Measurements from ENCODE around the gene RNF151. TPM values are rescaled to one million over a fixed set of nuclear protein-coding genes. Genes with fewer than 3 reads are reported as not detected.
A peak's percentile ranks its signal among the peaks of the same experiment; 100 is the strongest.

Gene RNF151
- polyA plus RNA-seq, 1 donor from 2014 or later = not detected

GRCh38 chr16:1982013-1982433 is 15.4 kb downstream of the RNF151 start:
- Histone ChIP-seq H3K9me3 (ENCODE audit: low read length) (no peaks in the 10 kb centered on the region), H3K4me2 (ENCODE audit: low read length) (no peak overlapping the region), H3K27me3 (ENCODE audit: insufficient read depth, low read depth, low read length) (peaks cover 29% of the 10 kb centered on the region)

GRCh38 chr16:1982991-1983543 is 16.4 kb downstream of the RNF151 start:
- no peaks in the 10 kb centered on the region for H3K9me2 ChIP-seq (ENCODE audit: insufficient read depth, low read length)
- TF ChIP-seq EZH2 (IDR thresholded peaks at IDR 0.05; ENCODE audit: borderline replicate concordance, insufficient read depth, low read length, poor library complexity, severe bottlenecking) (no peak), REST (IDR thresholded peaks at IDR 0.05; ENCODE audit: borderline replicate concordance) (no peak), SMC3 (conservative IDR thresholded peaks at IDR 0.05; ENCODE audit: poor library complexity) (peak; percentile 68)
- H3K36me3 ChIP-seq (ENCODE audit: insufficient read depth, low read length) = no peaks in the 10 kb centered on the region
- peak overlapping the region; percentile 76 for H2AFZ ChIP-seq (ENCODE audit: low read depth, low read length)
- no peaks in the 10 kb centered on the region for H3K9me3 ChIP-seq (ENCODE audit: low read length)
- peak overlapping the region; percentile 99 for H3K4me3 ChIP-seq (ENCODE audit: low read length)
- peaks cover 29% of the 10 kb centered on the region for H3K27me3 ChIP-seq (ENCODE audit: insufficient read depth, low read depth, low read length)
- peak overlapping the region; percentile 51 for H3K4me2 ChIP-seq (ENCODE audit: low read length)
- H4K20me1 ChIP-seq (ENCODE audit: insufficient read depth) = no peaks in the 10 kb centered on the region
- peak overlapping the region; percentile 94 for H3K9ac ChIP-seq (ENCODE audit: low read length)
- peak overlapping the region; percentile 86 for H3K27ac ChIP-seq (ENCODE audit: low read length)
- no peaks in the 10 kb centered on the region for H3K79me2 ChIP-seq (replicated peaks; ENCODE audit: insufficient read depth, low read length)
- no peaks in the 10 kb centered on the region for H3F3A ChIP-seq (ENCODE audit: insufficient read depth, low read length, poor library complexity, severe bottlenecking)

More at GRCh38 chr16:1982013-1982433, 15.4 kb downstream of the RNF151 start:
- H3K9ac ChIP-seq (ENCODE audit: low read length) = no peak overlapping the region
- TF ChIP-seq EP300 (conservative IDR thresholded peaks at IDR 0.05; ENCODE audit: poor library complexity, severe bottlenecking) (no peak), SMC3 (conservative IDR thresholded peaks at IDR 0.05; ENCODE audit: poor library complexity) (no peak), REST (IDR thresholded peaks at IDR 0.05; ENCODE audit: borderline replicate concordance) (no peak), MXI1 (conservative IDR thresholded peaks at IDR 0.05; ENCODE audit: poor library complexity, severe bottlenecking) (no peak), TAF1 (IDR thresholded peaks at IDR 0.05; ENCODE audit: low read depth) (no peak), CTCF (IDR thresholded peaks at IDR 0.05; ENCODE audit: poor library complexity, severe bottlenecking) (no peak)
- no peak overlapping the region for H3K27ac ChIP-seq (ENCODE audit: low read length)
- no peak overlapping the region for H2AFZ ChIP-seq (ENCODE audit: low read depth, low read length)
- no peaks in the 10 kb centered on the region for H3K9me2 ChIP-seq (ENCODE audit: insufficient read depth, low read length)
- H3F3A ChIP-seq (ENCODE audit: insufficient read depth, low read length, poor library complexity, severe bottlenecking) = no peaks in the 10 kb centered on the region
- H4K20me1 ChIP-seq (ENCODE audit: insufficient read depth) = no peaks in the 10 kb centered on the region
- no peaks in the 10 kb centered on the region for H3K36me3 ChIP-seq (ENCODE audit: insufficient read depth, low read length)
- no peaks in the 10 kb centered on the region for H3K79me2 ChIP-seq (replicated peaks; ENCODE audit: insufficient read depth, low read length)
- no peak overlapping the region for H3K4me3 ChIP-seq (ENCODE audit: low read length)

Measured in neural cell (in vitro differentiated cells).